Measurements from ENCODE around the gene GPR146.
"Not testable (repeated sequence)": the region's sequence is repeated elsewhere in the genome, so short reads cannot be mapped to it uniquely, and the experiment has no call there.

Gene GPR146

GRCh38 chr7:1071731-1072254 is 27.4 kb downstream of the GPR146 start:
- Histone ChIP-seq H3K9me3 (no peaks in the 10 kb centered on the region), H3K27ac (no peak overlapping the region), H4K20me1 (0 out of 2 replicates have a peak, but pooled peaks cover 6% of the 10 kb centered on the region), H3K27me3 (no peaks in the 10 kb centered on the region), H3K9ac (no peak overlapping the region), H3K4me3 (no peak overlapping the region), H3K36me3 (0 out of 2 replicates have a peak, but pooled peaks cover 5% of the 10 kb centered on the region), H3K4me1 (peaks cover 23% of the 10 kb centered on the region), H3K4me2 (no peak overlapping the region)
- TF ChIP-seq Cebpa-rat (IDR thresholded peaks at IDR 0.05), result no peak

DNA sequence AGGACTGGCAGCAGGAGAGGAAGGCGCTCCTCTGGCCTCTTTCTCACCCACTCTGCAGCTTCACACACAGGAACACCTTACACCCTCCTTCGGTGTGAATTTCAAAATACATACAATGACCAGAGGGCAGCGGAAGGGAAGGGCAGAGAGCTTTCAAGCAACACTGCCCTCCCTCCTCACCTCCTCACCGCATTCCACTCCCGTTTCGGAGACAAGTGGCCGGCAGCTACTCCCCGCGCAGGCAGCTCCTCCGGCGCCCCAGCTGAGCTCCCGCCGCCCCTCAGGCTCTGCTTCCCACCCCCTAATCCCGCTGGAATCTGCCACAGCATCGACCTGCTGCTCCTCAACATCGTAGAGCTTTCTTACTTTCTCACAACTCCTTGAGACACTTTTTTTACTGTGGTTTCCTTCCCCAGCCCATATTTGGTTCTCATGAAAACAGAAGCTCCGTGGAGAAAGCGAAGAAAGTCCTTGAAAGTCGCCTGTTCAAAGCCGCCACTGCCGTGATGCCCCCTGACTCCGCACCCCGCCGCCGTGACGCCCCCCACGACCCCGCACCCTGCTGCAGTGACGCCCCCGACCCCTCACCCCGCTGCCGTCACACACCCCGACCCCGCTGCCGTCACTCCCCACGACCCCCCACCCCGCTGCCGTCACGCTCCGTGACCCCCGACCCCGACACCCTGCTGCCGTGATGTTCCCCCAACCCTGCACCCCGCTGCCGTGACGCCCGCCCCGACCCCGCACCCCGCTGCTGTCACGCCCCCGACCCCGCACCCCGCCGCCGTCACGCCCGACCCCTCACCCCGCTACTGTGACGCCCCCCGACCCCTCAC is 29.0 kb downstream of the GPR146 start:
- Histone ChIP-seq H3K9me3 (no peaks in the 10 kb centered on the region), H3K4me1 (peaks cover 38% of the 10 kb centered on the region), H3K27me3 (no peaks in the 10 kb centered on the region), H3K36me3 (0 out of 2 replicates have a peak, but pooled peaks cover 5% of the 10 kb centered on the region), H3K27ac (no peak overlapping the region), H3K4me2 (no peak overlapping the region), H4K20me1 (0 out of 2 replicates have a peak, but pooled peaks cover 6% of the 10 kb centered on the region), H3K4me3 (no peak overlapping the region), H3K9ac (0 out of 2 replicates have a peak overlapping the region, but pooled peaks have one; percentile 24)
- no peak for TF ChIP-seq Cebpa-rat (IDR thresholded peaks at IDR 0.05)

- H3K27me3 ChIP-seq, H3K4me3 ChIP-seq, H4K20me1 ChIP-seq, H3K27ac ChIP-seq, H3K4me2 ChIP-seq, H3K9ac ChIP-seq, H3K36me3 ChIP-seq, H3K9me3 ChIP-seq: not testable (repeated sequence)
- H3K4me1 ChIP-seq, result peaks cover 45% of the 10 kb centered on the region
Measured at GRCh38 chr7:1074018-1074417, 29.7 kb downstream of the GPR146 start.

GRCh38 chr7:1074593-1075431 is 30.5 kb downstream of the GPR146 start:
- peak overlapping the region; percentile 23 for H3K4me2 ChIP-seq
- 0 out of 2 replicates have a peak, but pooled peaks cover 6% of the 10 kb centered on the region for H4K20me1 ChIP-seq
- no peaks in the 10 kb centered on the region for H3K9me3 ChIP-seq
- H3K9ac ChIP-seq, result no peak overlapping the region
- H3K4me3 ChIP-seq, result no peak overlapping the region
- no peaks in the 10 kb centered on the region for H3K27me3 ChIP-seq
- peaks cover 53% of the 10 kb centered on the region for H3K4me1 ChIP-seq
- H3K36me3 ChIP-seq, result 0 out of 2 replicates have a peak, but pooled peaks cover 5% of the 10 kb centered on the region
- no peak for TF ChIP-seq Cebpa-rat (IDR thresholded peaks at IDR 0.05)
- no peak overlapping the region for H3K27ac ChIP-seq

- Histone ChIP-seq H3K27ac (0 out of 2 replicates have a peak overlapping the region, but pooled peaks have one; percentile 28), H3K36me3 (peaks cover under 1% of the 10 kb centered on the region; the same call in 1 of the 2 replicates), H3K9ac (0 out of 2 replicates have a peak overlapping the region, but pooled peaks have one; percentile 19)
Measured at GRCh38 chr7:1076184-1077072, 32.1 kb downstream of the GPR146 start.

DNA sequence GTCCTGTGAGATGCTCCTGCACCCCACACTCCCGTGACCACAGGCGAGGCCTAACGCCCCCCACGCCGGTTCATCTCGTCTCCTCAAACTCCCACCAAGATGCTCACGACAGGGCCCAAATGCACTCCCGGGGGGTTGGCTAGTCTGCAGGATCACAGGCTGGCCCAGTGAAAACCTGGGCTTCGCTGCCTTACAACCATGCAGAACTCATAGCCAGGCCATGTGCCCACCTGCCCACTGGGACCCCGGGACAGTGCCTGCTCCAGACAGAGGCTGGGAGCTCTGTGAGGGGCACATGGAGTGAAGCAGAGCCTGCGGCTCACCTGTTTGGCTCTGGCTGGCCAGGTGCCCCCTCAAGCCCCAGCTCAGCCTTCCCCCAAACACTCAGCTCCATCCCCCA is 34.2 kb downstream of the GPR146 start:
- no peaks in the 10 kb centered on the region for H3K27me3 ChIP-seq
- H3K4me3 ChIP-seq, result no peak overlapping the region
- H3K27ac ChIP-seq, result peak overlapping the region; percentile 75; the same call in 1 of the 2 replicates
- H3K4me1 ChIP-seq, result peaks cover 89% of the 10 kb centered on the region
- peaks cover 21% of the 10 kb centered on the region; the same call in 1 of the 2 replicates for H4K20me1 ChIP-seq
- TF ChIP-seq Cebpa-rat (IDR thresholded peaks at IDR 0.05), result no peak
- 0 out of 2 replicates have a peak overlapping the region, but pooled peaks have one; percentile 16 for H3K9ac ChIP-seq
- peaks cover 8% of the 10 kb centered on the region; the same call in 1 of the 2 replicates for H3K36me3 ChIP-seq
- peak overlapping the region; percentile 86 for H3K4me2 ChIP-seq
- no peaks in the 10 kb centered on the region for H3K9me3 ChIP-seq

More at GRCh38 chr7:1076184-1077072, 32.1 kb downstream of the GPR146 start:
- Histone ChIP-seq H3K9me3 (no peaks in the 10 kb centered on the region), H3K4me2 (peak overlapping the region; percentile 71), H3K4me1 (peaks cover 68% of the 10 kb centered on the region), H3K4me3 (no peak overlapping the region), H3K27me3 (no peaks in the 10 kb centered on the region), H4K20me1 (peaks cover 18% of the 10 kb centered on the region; the same call in 1 of the 2 replicates)
- no peak for TF ChIP-seq Cebpa-rat (IDR thresholded peaks at IDR 0.05)

GRCh38 chr7:1078985-1079384 is 34.6 kb downstream of the GPR146 start:
- peak overlapping the region; percentile 75 for H3K27ac ChIP-seq
- peaks cover 21% of the 10 kb centered on the region; the same call in 1 of the 2 replicates for H4K20me1 ChIP-seq
- peak overlapping the region; percentile 86 for H3K4me2 ChIP-seq

GRCh38 chr7:1079546-1079945 is 35.2 kb downstream of the GPR146 start:
- TF ChIP-seq Cebpa-rat (IDR thresholded peaks at IDR 0.05), result no peak
- Histone ChIP-seq H3K36me3 (peaks cover 13% of the 10 kb centered on the region; the same call in 1 of the 2 replicates), H3K4me2 (peak overlapping the region; percentile 86), H3K4me1 (peaks cover 95% of the 10 kb centered on the region), H3K4me3 (no peak overlapping the region), H3K27me3 (no peaks in the 10 kb centered on the region), H3K9ac (peak overlapping the region; percentile 63), H3K27ac (peak overlapping the region; percentile 75), H4K20me1 (peaks cover 20% of the 10 kb centered on the region; the same call in 1 of the 2 replicates), H3K9me3 (no peaks in the 10 kb centered on the region)

More at GRCh38 chr7:1078985-1079384, 34.6 kb downstream of the GPR146 start:
- peaks cover 12% of the 10 kb centered on the region; the same call in 1 of the 2 replicates for H3K36me3 ChIP-seq
- peak overlapping the region; percentile 63 for H3K9ac ChIP-seq
- TF ChIP-seq Cebpa-rat (IDR thresholded peaks at IDR 0.05), result no peak
- peaks cover 93% of the 10 kb centered on the region for H3K4me1 ChIP-seq
- no peaks in the 10 kb centered on the region for H3K27me3 ChIP-seq
- no peak overlapping the region for H3K4me3 ChIP-seq
- no peaks in the 10 kb centered on the region for H3K9me3 ChIP-seq

Measured in BLaER1 (cell line).